B cell (primary cell): ENCODE measurements around the gene MYL10. TPM values are rescaled to one million over a fixed set of nuclear protein-coding genes. Genes with fewer than 3 reads are reported as not detected.

Experiments
- ATAC-seq: fragments of 200-7000 bp; cut with Tn5 transposase; one replicate; pipeline ENCODE4 v1.10.0; 2021; ENCODE audit warnings: low read depth, mild to moderate bottlenecking, moderate number of reproducible peaks, moderate library complexity
- CTCF ChIA-PET: fragments of 350-600 bp; sonication (Branson Sonifier 250); formaldehyde crosslinking; loops from one replicate; lab custom pipeline; 2021; ENCODE audit warnings: antibody characterized with exemption, inconsistent platforms; lab: Charles Lee
- POLR2A ChIA-PET: fragments of 350-600 bp; sonication (Branson Sonifier 250); formaldehyde crosslinking; loops from one replicate; lab custom pipeline; 2021; ENCODE audit warnings: antibody characterized with exemption; lab: Charles Lee
- DNase-seq: peaks from one replicate; pipeline ENCODE4 v3.0.0; 2013
- H2AFZ ChIP-seq: 2 replicates; pipeline ENCODE4 v1.6.1; 2012; ENCODE audit warnings: mild to moderate bottlenecking, low read depth, low read length; ENCODE audit not compliant: insufficient read depth, poor library complexity, severe bottlenecking
- H3K27ac ChIP-seq, 2 donors: 1 replicate in 1 of 2; 2 replicates in 1 of 2; pipeline ENCODE4 v1.5.1; 2012 to 2013; ENCODE audit warnings: low read length in 2 of 2, mild to moderate bottlenecking in 2 of 2, moderate library complexity in 1 of 2
- H3K27me3 ChIP-seq, 4 experiments: fragments of 200-600 bp in 1 of 4; sonication (generic) in 1 of 4; replicated peaks in 1 of 4; 1 replicate in 2 of 4; 2 replicates in 2 of 4; pipeline versions ENCODE4 v1.6.1 to v1.7.0; 2013 to 2016; ENCODE audit warnings: low read length in 3 of 4, mild to moderate bottlenecking in 2 of 4, mixed read lengths in 1 of 4, moderate library complexity in 1 of 4; ENCODE audit not compliant: insufficient read depth in 4 of 4, control insufficient read depth in 3 of 4; ENCODE audit errors: control extremely low read depth in 1 of 4
- H3K36me3 ChIP-seq, 2 experiments: replicated peaks in 1 of 2; 1 replicate in 1 of 2; 2 replicates in 1 of 2; pipeline versions ENCODE4 v1.6.1 to v1.7.1; 2013; ENCODE audit warnings: low read length in 1 of 2; ENCODE audit not compliant: insufficient read depth in 2 of 2, control insufficient read depth in 1 of 2; ENCODE audit errors: control extremely low read depth in 1 of 2, extremely low read depth in 1 of 2
- H3K4me1 ChIP-seq, 2 donors: fragments of 200-600 bp in 1 of 2; sonication (generic) in 1 of 2; 1 replicate in 1 of 2; 2 replicates in 1 of 2; pipeline versions ENCODE4 v1.5.1 to v1.6.1; 2013 to 2017; ENCODE audit warnings: low read length in 2 of 2; ENCODE audit not compliant: control insufficient read depth in 2 of 2, insufficient read depth in 2 of 2
- H3K4me2 ChIP-seq: replicated peaks from 2 replicates; pipeline ENCODE3; 2012; ENCODE audit warnings: mild to moderate bottlenecking, low read depth, low read length; ENCODE audit not compliant: poor library complexity, severe bottlenecking
- H3K4me3 ChIP-seq, 5 experiments: fragments of 200-600 bp in 1 of 5; sonication (generic) in 1 of 5; 1 replicate in 3 of 5; 2 replicates in 2 of 5; pipeline versions ENCODE4 v1.5.1 to v1.7.0; 2011 to 2016; ENCODE audit warnings: low read length in 4 of 5, mild to moderate bottlenecking in 4 of 5, low read depth in 2 of 5, control low read depth in 1 of 5, moderate library complexity in 1 of 5; ENCODE audit not compliant: insufficient read depth in 1 of 5; ENCODE audit errors: control extremely low read depth in 1 of 5, extremely low read depth in 1 of 5
- H3K79me2 ChIP-seq: fragments of 200-600 bp; sonication (generic); one replicate; pipeline ENCODE4 v1.6.0; 2016; ENCODE audit warnings: low read length; ENCODE audit not compliant: control insufficient read depth, insufficient read depth
- H3K9ac ChIP-seq: fragments of 200-600 bp; sonication (generic); 2 replicates; pipeline ENCODE4 v1.6.1; 2017; ENCODE audit warnings: mild to moderate bottlenecking, low read length, moderate library complexity
- H3K9me3 ChIP-seq, 3 donors: one replicate each; pipeline versions ENCODE4 v1.6.1 to v1.7.1; 2013; ENCODE audit warnings: low read length in 2 of 3; ENCODE audit not compliant: control insufficient read depth in 2 of 3, insufficient read depth in 1 of 3; ENCODE audit errors: control extremely low read depth in 1 of 3
- H4K20me1 ChIP-seq: 2 replicates; pipeline ENCODE4 v1.6.0; 2012; ENCODE audit warnings: mild to moderate bottlenecking, low read length; ENCODE audit not compliant: insufficient read depth, control insufficient read depth, poor library complexity, severe bottlenecking
- H3K27ac Mint-ChIP-seq: one replicate; pipeline ENCODE4 v1.8.0; 2021; ENCODE audit warnings: mixed read lengths
- H3K27me3 Mint-ChIP-seq: one replicate; pipeline ENCODE4 v1.8.0; 2021; ENCODE audit warnings: mixed read lengths
- H3K4me1 Mint-ChIP-seq: one replicate; pipeline ENCODE4 v1.8.0; 2021; ENCODE audit warnings: mixed read lengths
- H3K4me3 Mint-ChIP-seq: one replicate; pipeline ENCODE4 v1.8.0; 2021; ENCODE audit warnings: mixed read lengths
- H3K9me3 Mint-ChIP-seq: one replicate; pipeline ENCODE4 v1.8.0; 2022; ENCODE audit warnings: mixed read lengths; ENCODE audit not compliant: insufficient read depth
- EZH2 ChIP-seq: IDR thresholded peaks from 2 replicates; pipeline ENCODE4 v1.6.1; 2012; ENCODE audit warnings: borderline replicate concordance, low read depth, mild to moderate bottlenecking, moderate library complexity, low read length; ENCODE audit not compliant: insufficient read depth, poor library complexity, severe bottlenecking
- WGBS: methylation state at CpG from one replicate; pipeline ENCODE4 v1.1.5; 2013; ENCODE audit warnings: missing lambda C conversion rate; ENCODE audit not compliant: insufficient coverage; 5-methylcytosine and 5-hydroxymethylcytosine counted together
- intact Hi-C: fragments of 100-400 bp; cut with micrococcal nuclease; formaldehyde crosslinking; loops from one replicate; pipeline ENCODE4 v1.10.0; 2022
- polyA plus RNA-seq: library from polyadenylated mRNA; depleted of rRNA; stranded (reverse); fragments of >200 nt; gene quantifications from 2 replicates; pipeline ENCODE4 v1.2.3, GENCODE V29; 2012
- total RNA-seq, 2 donors: library from RNA; stranded (reverse); fragments of 120-200 nt in 1 of 2; gene quantifications; 1 replicate in 1 of 2; 2 replicates in 1 of 2; pipeline versions ENCODE4 v1.2.3 to v1.2.4, GENCODE V29; 2013 to 2022
- TF ChIP-seq, protein P1 (sequence below): fragments of 200-600 bp; IDR thresholded peaks from one replicate; pipeline ENCODE4 v1.8.0; 2022; ENCODE audit warnings: antibody characterized with exemption, mild to moderate bottlenecking

The MYL10 gene
- total and polyA plus RNA-seq, 2 donors (not counting 1 experiment from before 2014, with no cell fraction given): not detected

GRCh38 chr7:101677797-101678479, 48.8 kb upstream of the MYL10 start:
- POLR2A ChIA-PET: interaction anchor here (0.6 kb wide), 1 partner anchor 156 kb away, joined by 10 read pairs; no protein-coding TSS in a partner anchor
- H3K4me2 ChIP-seq: no peak overlapping the region
- no peak overlapping the region for H2AFZ ChIP-seq

GRCh38 chr7:101677391-101677790, 48.3 kb upstream of the MYL10 start:
- H2AFZ ChIP-seq: no peak overlapping the region
- H3K4me1 ChIP-seq: no peaks in the 10 kb centered on the region
- Mint-ChIP-seq H3K27ac (no peak overlapping the region), H3K4me1 (no peaks in the 10 kb centered on the region), H3K27me3 (no peaks in the 10 kb centered on the region), H3K9me3 (peaks cover 4% of the 10 kb centered on the region), H3K4me3 (no peak overlapping the region)
- DNase-seq (no peak), ATAC-seq (no peak)
- ChIA-PET POLR2A (no interaction called here), CTCF (no interaction called here)
- H3K27ac ChIP-seq: no peak overlapping the region
- no peaks in the 10 kb centered on the region for H3K36me3 ChIP-seq
- H3K9me3 ChIP-seq: peaks cover 0 to 7% (median 5%) of the 10 kb centered on the region in 3 donors
- H3K4me3 ChIP-seq: no peak overlapping the region
- 91% methylated on average over 10 of the region's 10 CpGs for WGBS
- no peaks in the 10 kb centered on the region for H4K20me1 ChIP-seq
- H3K27me3 ChIP-seq: no peaks in the 10 kb centered on the region
- no peak overlapping the region for H3K4me2 ChIP-seq
- no peak for TF ChIP-seq EZH2
- TF ChIP-seq, protein P1, sequence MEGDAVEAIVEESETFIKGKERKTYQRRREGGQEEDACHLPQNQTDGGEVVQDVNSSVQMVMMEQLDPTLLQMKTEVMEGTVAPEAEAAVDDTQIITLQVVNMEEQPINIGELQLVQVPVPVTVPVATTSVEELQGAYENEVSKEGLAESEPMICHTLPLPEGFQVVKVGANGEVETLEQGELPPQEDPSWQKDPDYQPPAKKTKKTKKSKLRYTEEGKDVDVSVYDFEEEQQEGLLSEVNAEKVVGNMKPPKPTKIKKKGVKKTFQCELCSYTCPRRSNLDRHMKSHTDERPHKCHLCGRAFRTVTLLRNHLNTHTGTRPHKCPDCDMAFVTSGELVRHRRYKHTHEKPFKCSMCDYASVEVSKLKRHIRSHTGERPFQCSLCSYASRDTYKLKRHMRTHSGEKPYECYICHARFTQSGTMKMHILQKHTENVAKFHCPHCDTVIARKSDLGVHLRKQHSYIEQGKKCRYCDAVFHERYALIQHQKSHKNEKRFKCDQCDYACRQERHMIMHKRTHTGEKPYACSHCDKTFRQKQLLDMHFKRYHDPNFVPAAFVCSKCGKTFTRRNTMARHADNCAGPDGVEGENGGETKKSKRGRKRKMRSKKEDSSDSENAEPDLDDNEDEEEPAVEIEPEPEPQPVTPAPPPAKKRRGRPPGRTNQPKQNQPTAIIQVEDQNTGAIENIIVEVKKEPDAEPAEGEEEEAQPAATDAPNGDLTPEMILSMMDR: no peak
- no peaks in the 10 kb centered on the region for H3K79me2 ChIP-seq
- intact Hi-C loops: no loop called here
- no peak overlapping the region for H3K9ac ChIP-seq

More at GRCh38 chr7:101677797-101678479, 48.8 kb upstream of the MYL10 start:
- intact Hi-C loops: no loop called here
- H3K27me3 ChIP-seq: no peaks in the 10 kb centered on the region
- H3K9ac ChIP-seq: no peak overlapping the region
- no peaks in the 10 kb centered on the region for H3K27me3 Mint-ChIP-seq
- peaks cover 4% of the 10 kb centered on the region for H3K9me3 Mint-ChIP-seq
- no peak overlapping the region for H3K27ac Mint-ChIP-seq
- no peaks in the 10 kb centered on the region for H4K20me1 ChIP-seq
- H3K36me3 ChIP-seq: no peaks in the 10 kb centered on the region
- DNase-seq (no peak), ATAC-seq (no peak)
- no peak overlapping the region for H3K27ac ChIP-seq
- H3K4me1 ChIP-seq: no peaks in the 10 kb centered on the region
- 69% methylated on average over 7 of the region's 14 CpGs for WGBS
- TF ChIP-seq, protein P1: no peak
- TF ChIP-seq EZH2: no peak
- no peaks in the 10 kb centered on the region for H3K79me2 ChIP-seq
- H3K4me1 Mint-ChIP-seq: no peaks in the 10 kb centered on the region
- CTCF ChIA-PET: no interaction called here
- no peak overlapping the region for H3K4me3 ChIP-seq
- peaks cover 0 to 7% (median 5%) of the 10 kb centered on the region in 3 donors for H3K9me3 ChIP-seq
- no peak overlapping the region for H3K4me3 Mint-ChIP-seq
